HuH-7 (cell line): ENCODE measurements around the gene ZNF76.

Source experiments
- DNase-seq: peaks from one replicate; pipeline ENCODE4 v3.0.0; 2011; ENCODE audit warnings: low spot score

The ZNF76 gene

DNA sequence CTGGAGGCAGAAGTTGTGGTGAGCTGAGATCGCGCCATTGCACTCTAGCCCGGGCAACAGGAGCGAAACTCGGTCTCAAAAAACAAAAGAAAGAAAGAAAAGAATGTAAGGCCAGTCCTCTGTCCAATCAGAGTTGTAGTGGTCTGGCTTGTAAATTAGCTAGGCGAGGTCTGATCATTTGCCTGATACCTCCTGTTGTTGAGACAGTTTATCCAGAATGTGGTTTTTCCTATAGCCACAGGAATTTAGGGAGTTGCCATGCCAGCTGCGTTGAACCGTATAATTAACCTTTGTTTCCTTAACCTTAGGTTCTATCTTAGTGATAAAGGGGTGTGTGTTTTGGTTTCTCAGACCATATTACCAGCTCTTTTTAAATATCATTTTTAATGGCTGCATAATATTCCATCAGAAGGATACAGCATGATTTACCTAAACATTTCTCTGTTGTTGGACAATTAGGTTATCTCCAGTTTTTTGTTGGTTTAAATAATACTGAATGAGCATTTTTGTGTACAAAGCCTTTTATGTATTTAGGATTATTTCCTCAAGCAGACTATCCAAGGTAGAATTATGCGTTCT is 71.1 kb downstream of the ZNF76 start:
- DNase-seq = no peak

DNA sequence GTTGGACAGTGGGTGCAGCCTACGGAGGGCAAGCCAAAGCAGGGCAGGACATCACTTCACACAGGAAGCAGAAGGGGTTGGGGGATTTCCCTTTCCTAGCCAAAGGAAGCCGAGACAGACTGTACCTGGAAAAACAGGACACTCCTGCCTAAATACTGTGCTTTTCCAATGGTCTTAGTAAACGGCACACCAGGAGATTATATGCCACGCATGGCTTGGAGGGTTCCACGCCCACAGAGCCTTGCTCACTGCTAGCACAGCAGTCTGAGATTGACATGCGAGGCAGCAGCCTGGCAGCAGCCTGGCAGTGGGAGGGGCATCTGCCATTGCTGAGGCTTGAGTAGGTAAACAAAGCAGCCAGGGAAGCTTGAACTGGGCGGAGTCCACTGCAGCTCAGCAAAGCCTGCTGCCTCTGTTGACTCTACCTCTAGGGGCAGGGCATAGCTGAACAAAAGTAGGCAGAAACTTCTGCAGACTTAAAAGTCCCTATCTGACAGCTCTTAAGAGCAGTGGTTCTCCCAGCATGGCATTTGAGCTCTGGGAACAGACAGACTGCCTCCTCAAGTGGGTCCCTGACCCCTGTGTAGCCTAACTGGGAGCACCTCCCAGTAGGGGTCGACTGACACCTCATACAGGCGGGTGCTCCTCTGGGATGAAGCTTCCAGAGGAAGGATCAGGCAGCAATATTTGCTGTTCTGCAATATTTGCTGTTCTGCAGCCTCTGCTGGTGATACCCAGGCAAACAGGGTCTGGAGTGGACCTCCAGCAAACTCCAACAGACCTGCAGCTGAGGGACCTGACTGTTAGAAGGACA is 72.7 kb downstream of the ZNF76 start:
- peak; percentile 28 for DNase-seq

DNA sequence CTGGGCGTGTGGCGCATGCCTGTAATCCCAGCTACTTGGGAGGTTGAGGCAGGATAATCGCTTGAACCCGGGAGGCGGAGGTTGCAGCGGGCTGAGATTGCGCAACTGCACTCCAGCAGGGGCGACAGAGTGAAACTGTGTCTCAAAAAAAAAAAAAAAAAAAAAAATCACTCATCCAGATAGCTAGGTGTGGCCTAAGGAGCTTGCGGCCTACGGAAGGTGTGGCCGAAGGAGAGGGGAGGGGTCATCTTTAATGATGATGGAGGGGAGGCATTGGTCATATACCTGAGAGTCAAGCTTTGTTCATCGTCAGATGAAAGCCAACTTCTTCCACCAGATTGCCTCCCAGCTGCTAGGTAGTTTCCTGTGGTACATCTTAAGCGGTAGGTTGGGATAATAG is 82.0 kb downstream of the ZNF76 start:
- no peak for DNase-seq

DNA sequence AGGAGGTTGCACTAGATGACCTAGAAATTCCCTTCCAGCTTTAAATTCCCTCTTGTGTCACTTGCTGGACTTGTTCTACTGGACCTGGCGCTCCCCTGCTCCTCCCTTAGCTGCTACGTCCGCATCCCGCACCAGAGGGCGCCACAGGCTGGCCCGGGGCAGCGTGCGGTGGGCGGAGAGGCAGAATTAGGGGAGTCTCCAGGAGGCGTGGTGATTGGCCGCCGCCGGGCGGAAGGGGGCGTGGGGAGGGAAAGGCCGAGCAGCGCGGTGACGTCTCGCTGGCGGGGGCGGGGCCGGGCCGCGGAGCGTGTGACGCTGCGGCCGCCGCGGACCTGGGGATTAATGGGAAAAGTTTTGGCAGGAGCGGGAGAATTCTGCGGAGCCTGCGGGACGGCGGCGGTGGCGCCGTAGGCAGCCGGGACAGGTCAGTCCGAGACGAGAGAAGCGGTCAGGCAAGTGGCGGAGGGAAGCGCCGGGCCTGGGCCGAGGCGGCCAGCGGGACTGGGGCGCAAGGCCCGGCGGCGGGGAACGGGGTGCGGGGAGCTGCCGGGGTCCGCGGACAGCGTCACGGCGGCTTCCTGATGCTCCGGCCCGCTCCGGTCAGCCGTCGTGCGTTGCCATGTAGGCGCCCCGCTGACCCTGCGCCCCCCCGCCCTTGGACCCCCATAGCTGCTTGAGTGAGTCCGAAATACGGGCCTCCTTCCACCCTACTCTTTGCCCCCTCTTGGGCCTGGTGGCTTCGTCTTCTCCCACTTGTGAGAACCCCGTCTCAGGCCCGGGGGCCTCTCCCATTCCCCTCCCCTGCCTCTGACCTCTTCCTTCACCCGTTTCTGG is 82.9 kb downstream of the ZNF76 start, which contains the start of gene PPARD:
Gene PPARD (plus strand): TSS at position 301 of the 834 bp plus-strand sequence. CDS start 68,530 bp downstream, outside the sequence.
- DNase-seq = peak; percentile 92

DNA sequence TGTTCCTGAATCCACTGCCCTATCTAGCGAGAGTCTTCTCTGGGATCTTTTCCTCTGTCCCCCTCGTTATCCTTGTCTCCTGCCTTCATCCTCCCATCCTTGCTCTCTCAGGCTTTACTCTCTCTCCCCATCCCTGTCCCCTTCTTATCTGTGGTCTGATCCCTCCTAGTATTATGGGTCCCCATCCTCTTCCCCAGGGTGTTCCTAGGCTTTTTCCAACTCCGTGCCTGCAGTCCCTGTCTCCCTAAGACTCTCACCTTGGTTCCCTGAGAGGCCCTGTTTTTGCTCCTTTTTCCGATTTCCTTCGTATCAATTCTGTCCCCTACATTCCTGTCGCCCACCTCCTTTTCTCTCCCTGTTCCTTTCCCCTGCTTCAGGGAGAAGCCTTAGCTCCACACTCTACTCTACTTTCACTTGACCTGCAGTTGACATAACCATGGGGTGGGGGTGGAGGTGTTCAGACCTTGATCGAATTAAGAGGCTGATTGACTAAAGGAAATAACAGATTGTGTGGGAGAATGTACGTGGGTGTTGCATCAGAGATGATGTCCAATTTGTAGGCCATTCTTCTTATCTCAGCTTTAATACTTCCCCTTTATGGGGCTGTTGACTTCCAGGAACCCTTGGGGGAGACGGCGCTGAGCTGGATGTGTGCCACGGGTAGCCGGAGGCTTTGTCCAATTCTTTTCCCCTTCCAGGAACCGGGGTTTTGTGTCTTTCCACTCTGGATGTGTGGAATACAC is 83.7 kb downstream of the ZNF76 start:
- peak; percentile 19 for DNase-seq

DNA sequence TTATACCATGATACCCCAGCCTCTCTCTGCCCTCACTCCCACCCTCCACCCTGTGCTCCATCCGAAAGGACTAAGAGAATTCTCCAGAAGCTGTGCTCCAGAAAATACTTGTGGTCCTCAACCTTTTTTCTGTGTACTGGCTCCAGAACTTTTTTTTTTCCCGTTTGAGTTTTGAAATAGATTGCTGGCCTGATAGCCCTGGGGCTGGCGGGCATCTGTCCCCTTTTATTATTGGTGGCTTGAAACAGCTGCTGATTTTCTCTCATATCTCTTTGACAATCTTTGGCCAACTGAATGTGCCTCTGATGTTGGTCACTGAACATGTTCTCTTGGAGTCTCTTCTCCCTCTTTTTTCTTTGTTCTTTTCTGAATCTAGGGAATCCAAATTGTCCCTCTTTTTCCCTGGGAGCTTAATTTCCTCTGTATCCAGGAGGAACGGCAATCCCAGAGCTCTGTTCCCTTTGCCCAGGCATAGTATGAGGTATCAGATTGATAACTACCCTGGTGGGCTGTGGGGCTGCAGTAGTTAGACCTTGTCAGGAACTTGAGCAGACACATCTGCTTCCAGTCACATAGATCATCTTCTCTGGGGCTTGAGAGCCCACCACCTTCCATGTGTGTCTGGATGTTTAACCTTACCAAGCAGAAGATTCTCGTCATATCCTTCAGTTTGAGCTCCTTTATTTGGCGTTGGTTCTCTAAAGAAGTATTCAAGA is 84.5 kb downstream of the ZNF76 start:
- no peak for DNase-seq
